BLaER1 treated with 17β-estradiol and CSF1 and Interleukin-3, amounts not matched to agents 10 nM and 100 nM (cell line): ENCODE measurements around the gene B4GALNT1.
A peak's percentile ranks its signal among the peaks of the same experiment; 100 is the strongest.
"Not testable (repeated sequence)": the region's sequence is repeated elsewhere in the genome, so short reads cannot be mapped to it uniquely, and the experiment has no call there.

Source experiments
- H3K27ac ChIP-seq, 11 experiments: shearing (Covaris generic); formaldehyde crosslinking; 2 replicates each; pipeline ENCODE4 v1.8.1; 2022
- H3K27me3 ChIP-seq, 11 experiments: shearing (Covaris generic); formaldehyde crosslinking; 2 replicates each; pipeline ENCODE4 v1.8.1; 2022
- H3K36me3 ChIP-seq, 11 experiments: shearing (Covaris generic); formaldehyde crosslinking; 2 replicates each; pipeline ENCODE4 v1.8.1; 2022
- H3K4me1 ChIP-seq, 10 experiments: shearing (Covaris generic); formaldehyde crosslinking; 2 replicates each; pipeline ENCODE4 v1.8.1; 2022
- H3K4me2 ChIP-seq, 11 experiments: shearing (Covaris generic); formaldehyde crosslinking; 2 replicates each; pipeline ENCODE4 v1.8.1; 2022
- H3K4me3 ChIP-seq, 10 experiments: shearing (Covaris generic); formaldehyde crosslinking; 2 replicates each; pipeline ENCODE4 v1.8.1; 2022
- H3K9ac ChIP-seq, 11 experiments: shearing (Covaris generic); formaldehyde crosslinking; 2 replicates each; pipeline ENCODE4 v1.8.1; 2022
- H3K9me3 ChIP-seq, 11 experiments: shearing (Covaris generic); formaldehyde crosslinking; replicated peaks in 1 of 11; 2 replicates each; pipeline ENCODE4 v1.8.1; 2022
- H4K20me1 ChIP-seq, 11 experiments: shearing (Covaris generic); formaldehyde crosslinking; 2 replicates each; pipeline ENCODE4 v1.8.1; 2022
- Cebpa-rat ChIP-seq, 11 experiments: shearing (Covaris generic); IDR thresholded peaks; 2 replicates each; pipeline ENCODE4 v1.8.1; 2022

Gene B4GALNT1

GRCh38 chr12:57632958-57633840 is at the start of gene B4GALNT1:
TSS of gene B4GALNT1 (minus strand) at chr12:57633201. CDS start at chr12:57632132, 1,069 bp downstream.
- Histone ChIP-seq H3K9ac (peak within 1 kb of the TSS; percentile 48 to 79 (median 69); a peak in 21 of 22 replicates), H3K36me3 (0 out of 22 replicates have a peak, but pooled peaks cover 0 to 6% (median 0%) of the 10 kb centered on the region in 11 experiments), H4K20me1 (peaks cover 0 to 26% (median 5%) of the 10 kb centered on the region in 11 experiments; a peak in 12 of 22 replicates), H3K9me3 (peaks cover 3 to 9% (median 8%) of the 10 kb centered on the region in 11 experiments; a peak in 16 of 22 replicates), H3K27me3 (peaks cover 59 to 63% (median 61%) of the 10 kb centered on the region in 11 experiments), H3K4me1 (peaks cover 0 to 15% (median 7%) of the 10 kb centered on the region in 10 experiments; a peak in 10 of 20 replicates), H3K27ac (peak within 1 kb of the TSS in 1 of 11 experiments; percentile 40; a peak in 2 of 22 replicates), H3K4me3 (peak within 1 kb of the TSS; percentile 56 to 77 (median 68)), H3K4me2 (peak within 1 kb of the TSS; percentile 90 to 100 (median 98))
- TF ChIP-seq Cebpa-rat (IDR thresholded peaks at IDR 0.05) = no peak

- H3K27me3 ChIP-seq = no peaks in the 10 kb centered on the region
- H3K4me2 ChIP-seq = no peak overlapping the region
- H3K9ac ChIP-seq = no peak overlapping the region
- no peaks in the 10 kb centered on the region for H3K4me1 ChIP-seq
- no peak for TF ChIP-seq Cebpa-rat (IDR thresholded peaks at IDR 0.05)
- no peaks in the 10 kb centered on the region for H3K36me3 ChIP-seq
- H4K20me1 ChIP-seq = no peaks in the 10 kb centered on the region
- no peak overlapping the region for H3K4me3 ChIP-seq
- no peak overlapping the region for H3K27ac ChIP-seq
- H3K9me3 ChIP-seq = peaks cover 16 to 26% (median 21%) of the 10 kb centered on the region in 11 experiments
These were observed 46.7 kb upstream of the B4GALNT1 start for GRCh38 chr12:57679697-57680096.

GRCh38 chr12:57677947-57678346 is 44.9 kb upstream of the B4GALNT1 start:
- H4K20me1 ChIP-seq = not testable (repeated sequence)

GRCh38 chr12:57674691-57675090 is 41.7 kb upstream of the B4GALNT1 start:
- no peak overlapping the region for H3K27ac ChIP-seq
- H4K20me1 ChIP-seq = no peaks in the 10 kb centered on the region
- no peak overlapping the region for H3K4me3 ChIP-seq
- no peak for TF ChIP-seq Cebpa-rat (IDR thresholded peaks at IDR 0.05)
- H3K9ac ChIP-seq = no peak overlapping the region
- no peaks in the 10 kb centered on the region for H3K36me3 ChIP-seq
- H3K27me3 ChIP-seq = no peaks in the 10 kb centered on the region
- H3K9me3 ChIP-seq = no peaks in the 10 kb centered on the region; a peak in 2 of 22 replicates
- no peaks in the 10 kb centered on the region for H3K4me1 ChIP-seq
- no peak overlapping the region for H3K4me2 ChIP-seq

More at GRCh38 chr12:57677947-57678346, 44.9 kb upstream of the B4GALNT1 start:
- H3K4me2 ChIP-seq, H3K27me3 ChIP-seq, H3K27ac ChIP-seq, H3K36me3 ChIP-seq, H3K4me3 ChIP-seq, H3K9ac ChIP-seq, H3K4me1 ChIP-seq: not testable (repeated sequence)
- H3K9me3 ChIP-seq = peaks cover 16 to 26% (median 21%) of the 10 kb centered on the region in 11 experiments

GRCh38 chr12:57672801-57673200 is 39.8 kb upstream of the B4GALNT1 start:
- Histone ChIP-seq H3K4me1 (no peaks in the 10 kb centered on the region), H3K27me3 (no peaks in the 10 kb centered on the region), H3K4me2 (no peak overlapping the region), H3K9ac (no peak overlapping the region), H3K36me3 (no peaks in the 10 kb centered on the region), H3K27ac (no peak overlapping the region), H3K4me3 (no peak overlapping the region), H3K9me3 (no peaks in the 10 kb centered on the region; a peak in 1 of 22 replicates), H4K20me1 (no peaks in the 10 kb centered on the region)
- no peak for TF ChIP-seq Cebpa-rat (IDR thresholded peaks at IDR 0.05)

- not testable (repeated sequence) for H3K36me3 ChIP-seq, H3K4me2 ChIP-seq, H3K4me3 ChIP-seq, H3K9me3 ChIP-seq, H3K4me1 ChIP-seq, H3K9ac ChIP-seq, H3K27me3 ChIP-seq, H3K27ac ChIP-seq, H4K20me1 ChIP-seq
These were observed 38.8 kb upstream of the B4GALNT1 start for GRCh38 chr12:57671811-57672210.

- not testable (repeated sequence) for H3K9ac ChIP-seq, H3K4me1 ChIP-seq, H3K27me3 ChIP-seq, H3K27ac ChIP-seq, H3K36me3 ChIP-seq, H3K4me2 ChIP-seq, H4K20me1 ChIP-seq, H3K4me3 ChIP-seq
- H3K9me3 ChIP-seq = peaks cover 10 to 13% (median 10%) of the 10 kb centered on the region in 11 experiments
These were observed 36.7 kb upstream of the B4GALNT1 start for GRCh38 chr12:57669691-57670090.

DNA sequence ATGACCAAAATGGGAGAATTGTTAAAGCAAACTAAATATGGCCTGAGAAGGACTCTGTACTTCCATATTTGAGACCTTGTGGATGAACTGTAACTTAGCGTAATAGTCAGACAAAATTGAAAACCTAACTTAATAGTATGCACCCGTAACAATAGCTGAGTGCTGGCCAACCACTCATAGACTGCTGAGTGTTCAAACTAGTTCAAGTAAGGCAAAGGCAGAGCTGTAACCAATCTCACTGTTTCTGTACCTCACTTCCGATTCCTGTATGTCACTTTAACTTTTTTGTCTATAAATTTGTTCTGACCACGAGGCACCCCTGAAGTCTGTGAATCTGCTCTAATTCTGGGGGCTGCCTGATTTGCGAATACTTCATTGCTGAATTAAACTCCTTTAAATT is 33.9 kb upstream of the B4GALNT1 start:
- no peaks in the 10 kb centered on the region for H3K4me1 ChIP-seq

DNA sequence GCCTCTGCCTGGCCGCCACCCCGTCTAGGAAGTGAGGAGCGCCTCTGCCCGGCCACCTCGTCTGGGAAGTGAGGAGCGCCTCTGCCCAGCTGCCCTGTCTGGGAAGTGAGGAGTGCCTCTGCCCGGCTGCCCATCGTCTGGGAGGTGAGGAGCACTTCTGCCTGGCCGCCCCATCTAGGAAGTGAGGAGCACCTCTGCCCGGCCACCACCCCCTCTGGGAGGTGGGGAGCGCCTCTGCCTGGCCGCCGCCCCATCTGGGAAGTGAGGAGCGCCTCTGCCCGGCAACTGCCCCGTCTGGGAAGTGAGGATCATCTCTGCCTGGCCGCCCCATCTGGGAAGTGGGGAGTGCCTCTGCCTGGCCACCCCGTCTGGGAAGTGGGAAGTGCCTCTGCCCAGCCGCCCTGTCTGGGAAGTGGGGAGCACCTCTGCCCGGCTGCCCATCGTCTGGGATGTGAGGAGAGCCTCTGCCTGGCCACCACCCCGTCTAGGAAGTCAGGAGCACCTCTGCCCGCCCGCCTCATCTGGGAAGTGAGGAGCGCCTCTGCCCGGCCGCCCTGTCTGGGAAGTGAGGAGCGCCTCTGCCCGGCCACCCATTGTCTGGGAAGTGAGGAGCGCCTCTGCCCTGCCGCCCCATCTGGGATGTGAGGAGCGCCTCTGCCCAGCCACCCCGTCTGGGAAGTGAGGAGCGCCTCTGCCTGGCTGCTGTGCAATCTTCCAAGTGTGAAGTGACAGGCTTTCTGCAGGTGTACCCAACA is 32.2 kb upstream of the B4GALNT1 start:
- H3K27me3 ChIP-seq, H3K4me2 ChIP-seq, H3K27ac ChIP-seq, H3K9ac ChIP-seq, H4K20me1 ChIP-seq, H3K36me3 ChIP-seq, H3K4me3 ChIP-seq, H3K4me1 ChIP-seq: not testable (repeated sequence)
- peaks cover 49 to 57% (median 54%) of the 10 kb centered on the region in 11 experiments for H3K9me3 ChIP-seq

More for the DNA sequence above, 33.9 kb upstream of the B4GALNT1 start:
- Histone ChIP-seq H3K9ac (no peak overlapping the region), H3K4me2 (no peak overlapping the region), H3K9me3 (peaks cover 33 to 40% (median 38%) of the 10 kb centered on the region in 11 experiments), H4K20me1 (no peaks in the 10 kb centered on the region), H3K36me3 (no peaks in the 10 kb centered on the region), H3K4me3 (no peak overlapping the region), H3K27me3 (no peaks in the 10 kb centered on the region), H3K27ac (no peak overlapping the region)
- no peak for TF ChIP-seq Cebpa-rat (IDR thresholded peaks at IDR 0.05)
